HEK293 (cell line): Measurements from ENCODE around the gene DTHD1.

Experiments used
- CTCF ChIA-PET: fragments of 350-600 bp; formaldehyde crosslinking; extraction: SDS; loops from one replicate; lab custom pipeline; 2021; ENCODE audit warnings: antibody characterized with exemption; lab: Yijun Ruan, JAX
- POLR2A ChIA-PET: fragments of 300-600 bp; formaldehyde crosslinking; extraction: SDS; loops from one replicate; lab custom pipeline; 2020; ENCODE audit warnings: antibody characterized with exemption, inconsistent platforms; lab: Yijun Ruan, JAX
- H3K27ac ChIP-seq: fragments of 200-500 bp; sonication (Bioruptor generic); 2 replicates; pipeline ENCODE4 v1.5.1; 2014; ENCODE audit warnings: low read depth, low read length, control low read depth, inconsistent platforms; ENCODE audit errors: extremely low read depth
- H3K36me3 ChIP-seq, 2 experiments: fragments of 200-500 bp in 1 of 2; sonication (Bioruptor generic) in 1 of 2; 1 replicate in 1 of 2; 2 replicates in 1 of 2; pipeline ENCODE4 v1.5.1; 2014 to 2017; ENCODE audit warnings: inconsistent platforms in 2 of 2, low read length in 2 of 2; ENCODE audit not compliant: control insufficient read depth in 2 of 2, insufficient read depth in 1 of 2
- H3K4me1 ChIP-seq: fragments of 200-500 bp; sonication (Bioruptor generic); 2 replicates; pipeline ENCODE4 v1.5.1; 2014; ENCODE audit warnings: mild to moderate bottlenecking, low read length, inconsistent platforms; ENCODE audit not compliant: control insufficient read depth, insufficient read depth
- H3K4me3 ChIP-seq: 2 replicates; pipeline ENCODE4 v1.5.1; 2011; ENCODE audit warnings: low read depth, mild to moderate bottlenecking, control low read depth, low read length, moderate library complexity
- H3K9me3 ChIP-seq: fragments of 200-500 bp; sonication (Bioruptor generic); 2 replicates; pipeline ENCODE4 v1.5.1; 2014; ENCODE audit warnings: low read depth, low read length, inconsistent platforms; ENCODE audit not compliant: control insufficient read depth, insufficient read depth
- RBAK ChIP-seq: fragments of 450-650 bp; formaldehyde crosslinking; IDR thresholded peaks from 2 replicates; pipeline ENCODE4 v1.5.1; 2016; ENCODE audit warnings: missing biosample characterization, missing genetic modification characterization
- SCRT1 ChIP-seq: fragments of 450-650 bp; formaldehyde crosslinking; IDR thresholded peaks from 2 replicates; pipeline ENCODE4 v1.5.1; 2016; ENCODE audit warnings: missing biosample characterization, missing genetic modification characterization, borderline replicate concordance
- ZBTB21 ChIP-seq: fragments of 450-650 bp; formaldehyde crosslinking; IDR thresholded peaks from 2 replicates; pipeline ENCODE4 v1.5.1; 2017; ENCODE audit warnings: missing biosample characterization, missing genetic modification characterization
- ZNF114 ChIP-seq: fragments of 450-650 bp; formaldehyde crosslinking; IDR thresholded peaks from 2 replicates; pipeline ENCODE4 v1.5.0; 2017; ENCODE audit warnings: missing biosample characterization, missing genetic modification characterization
- ZNF146 ChIP-seq: fragments of 450-650 bp; formaldehyde crosslinking; IDR thresholded peaks from 2 replicates; pipeline ENCODE4 v1.5.1; 2016; ENCODE audit warnings: missing biosample characterization, missing genetic modification characterization
- ZNF223 ChIP-seq: fragments of 450-650 bp; formaldehyde crosslinking; IDR thresholded peaks from 2 replicates; pipeline ENCODE4 v1.5.1; 2016; ENCODE audit warnings: missing biosample characterization, missing genetic modification characterization
- ZNF24 ChIP-seq: fragments of 450-650 bp; formaldehyde crosslinking; IDR thresholded peaks from 2 replicates; pipeline ENCODE4 v1.5.1; 2016; ENCODE audit warnings: missing biosample characterization, missing genetic modification characterization
- ZNF248 ChIP-seq: fragments of 450-650 bp; formaldehyde crosslinking; IDR thresholded peaks from 2 replicates; pipeline ENCODE4 v1.5.1; 2017; ENCODE audit warnings: missing biosample characterization, missing genetic modification characterization
- ZNF311 ChIP-seq: fragments of 450-650 bp; formaldehyde crosslinking; IDR thresholded peaks from 2 replicates; pipeline ENCODE4 v1.5.1; 2017; ENCODE audit warnings: missing biosample characterization, missing genetic modification characterization, borderline replicate concordance
- ZNF324 ChIP-seq: fragments of 450-650 bp; formaldehyde crosslinking; IDR thresholded peaks from 2 replicates; pipeline ENCODE4 v1.5.1; 2016; ENCODE audit warnings: missing biosample characterization, missing genetic modification characterization
- ZNF394 ChIP-seq: fragments of 450-650 bp; formaldehyde crosslinking; IDR thresholded peaks from 2 replicates; pipeline ENCODE4 v1.5.1; 2016; ENCODE audit warnings: missing biosample characterization, missing genetic modification characterization, mild to moderate bottlenecking, moderate library complexity, borderline replicate concordance
- ZNF426 ChIP-seq: fragments of 450-650 bp; formaldehyde crosslinking; IDR thresholded peaks from 2 replicates; pipeline ENCODE4 v1.5.1; 2017; ENCODE audit warnings: missing biosample characterization, missing genetic modification characterization, mild to moderate bottlenecking, inconsistent platforms, moderate library complexity
- ZNF433 ChIP-seq: fragments of 450-650 bp; formaldehyde crosslinking; IDR thresholded peaks from 2 replicates; pipeline ENCODE4 v1.5.1; 2016; ENCODE audit warnings: missing biosample characterization, missing genetic modification characterization, low read depth
- ZNF510 ChIP-seq: fragments of 450-650 bp; formaldehyde crosslinking; IDR thresholded peaks from 2 replicates; pipeline ENCODE4 v1.5.1; 2018; ENCODE audit warnings: mild to moderate bottlenecking, missing genetic modification characterization, missing biosample characterization; ENCODE audit not compliant: insufficient replicate concordance
- ZNF585B ChIP-seq: fragments of 450-650 bp; formaldehyde crosslinking; IDR thresholded peaks from 2 replicates; pipeline ENCODE4 v1.5.1; 2016; ENCODE audit warnings: missing biosample characterization, missing genetic modification characterization
- ZNF677 ChIP-seq: fragments of 450-650 bp; IDR thresholded peaks from 2 replicates; pipeline ENCODE4 v1.5.0; 2018; ENCODE audit warnings: missing biosample characterization, mild to moderate bottlenecking, missing genetic modification characterization, moderate library complexity
- ZNF76 ChIP-seq: fragments of 450-650 bp; formaldehyde crosslinking; IDR thresholded peaks from 2 replicates; pipeline ENCODE4; 2016; ENCODE audit warnings: low read depth, missing biosample characterization, missing genetic modification characterization, borderline replicate concordance
- ZNF792 ChIP-seq: fragments of 450-650 bp; formaldehyde crosslinking; IDR thresholded peaks from 2 replicates; pipeline ENCODE4 v1.5.1; 2016; ENCODE audit warnings: missing biosample characterization, missing genetic modification characterization
- ZNF830 ChIP-seq: fragments of 450-650 bp; IDR thresholded peaks from 2 replicates; pipeline ENCODE4 v1.5.0; 2018; ENCODE audit warnings: missing biosample characterization, missing genetic modification characterization, low read depth, mild to moderate bottlenecking, moderate library complexity
- ZNF843 ChIP-seq: fragments of 450-650 bp; formaldehyde crosslinking; IDR thresholded peaks from 2 replicates; pipeline ENCODE4 v1.5.1; 2016; ENCODE audit warnings: missing biosample characterization, missing genetic modification characterization
- TF ChIP-seq, protein P1 (sequence below): fragments of 450-650 bp; formaldehyde crosslinking; IDR thresholded peaks from 2 replicates; pipeline ENCODE4 v1.5.1; 2016; ENCODE audit warnings: missing biosample characterization, missing genetic modification characterization
- TF ChIP-seq, protein P2 (sequence below): fragments of 450-650 bp; IDR thresholded peaks from 2 replicates; pipeline ENCODE4 v1.5.1; 2018; ENCODE audit warnings: missing biosample characterization, missing genetic modification characterization
- TF ChIP-seq, protein P3 (sequence below): fragments of 450-650 bp; formaldehyde crosslinking; IDR thresholded peaks from 2 replicates; pipeline ENCODE4 v1.5.1; 2016; ENCODE audit warnings: missing biosample characterization, missing genetic modification characterization, borderline replicate concordance

Gene DTHD1

DNA sequence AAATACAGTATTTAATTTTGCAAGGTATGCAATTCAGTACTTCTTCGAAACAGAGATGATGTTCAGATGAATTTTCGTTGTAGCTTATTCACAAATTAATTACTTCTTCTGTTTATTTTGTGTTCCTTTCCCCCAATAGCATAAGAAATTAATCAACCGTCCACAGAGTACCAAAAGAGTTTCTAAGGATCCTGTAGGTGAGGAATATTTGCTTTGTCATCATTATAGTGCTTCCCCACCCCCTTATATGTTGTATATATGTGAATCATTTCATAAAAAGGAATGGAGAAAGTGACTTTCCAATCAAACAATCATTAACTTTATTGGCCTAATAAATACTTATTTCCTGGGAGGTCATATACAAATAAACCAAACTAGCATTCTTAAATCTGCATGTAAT lies 57.6 kb downstream of the DTHD1 start:
- POLR2A ChIA-PET, result no interaction called here

DNA sequence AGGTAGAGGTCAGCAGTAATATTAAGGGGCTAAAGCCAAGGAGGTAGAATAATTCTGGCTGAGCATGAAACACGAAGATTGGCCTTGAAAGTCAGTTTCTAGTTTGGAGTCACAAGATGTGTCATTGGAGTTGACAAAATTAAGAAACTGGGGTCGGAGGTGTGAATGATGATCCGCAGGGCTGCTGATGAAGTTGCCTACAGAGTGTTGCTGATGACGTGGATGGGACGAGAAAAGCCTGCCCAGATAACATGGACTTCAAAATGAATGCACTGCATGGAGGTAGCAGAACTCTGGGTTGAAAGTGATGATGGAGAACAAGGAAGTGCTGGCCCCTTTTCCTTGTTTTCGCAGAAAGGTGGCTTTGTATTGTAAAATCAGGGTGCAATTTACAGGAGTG lies 60.5 kb downstream of the DTHD1 start:
- ChIA-PET POLR2A (no interaction called here), CTCF (no interaction called here)
- Histone ChIP-seq H3K27ac (no peak overlapping the region), H3K4me1 (no peaks in the 10 kb centered on the region), H3K36me3 (no peaks in the 10 kb centered on the region), H3K9me3 (no peaks in the 10 kb centered on the region), H3K4me3 (no peak overlapping the region)
- TF ChIP-seq ZNF426 (tag by site-specific recombination) (no peak), RBAK (tag by site-specific recombination) (no peak), ZNF394 (tag by site-specific recombination) (no peak), ZNF510 (no peak), ZNF311 (tag by site-specific recombination) (no peak), ZNF24 (tag by site-specific recombination) (no peak), ZNF843 (tag by site-specific recombination) (no peak), ZNF585B (no peak)
- TF ChIP-seq, protein P1, sequence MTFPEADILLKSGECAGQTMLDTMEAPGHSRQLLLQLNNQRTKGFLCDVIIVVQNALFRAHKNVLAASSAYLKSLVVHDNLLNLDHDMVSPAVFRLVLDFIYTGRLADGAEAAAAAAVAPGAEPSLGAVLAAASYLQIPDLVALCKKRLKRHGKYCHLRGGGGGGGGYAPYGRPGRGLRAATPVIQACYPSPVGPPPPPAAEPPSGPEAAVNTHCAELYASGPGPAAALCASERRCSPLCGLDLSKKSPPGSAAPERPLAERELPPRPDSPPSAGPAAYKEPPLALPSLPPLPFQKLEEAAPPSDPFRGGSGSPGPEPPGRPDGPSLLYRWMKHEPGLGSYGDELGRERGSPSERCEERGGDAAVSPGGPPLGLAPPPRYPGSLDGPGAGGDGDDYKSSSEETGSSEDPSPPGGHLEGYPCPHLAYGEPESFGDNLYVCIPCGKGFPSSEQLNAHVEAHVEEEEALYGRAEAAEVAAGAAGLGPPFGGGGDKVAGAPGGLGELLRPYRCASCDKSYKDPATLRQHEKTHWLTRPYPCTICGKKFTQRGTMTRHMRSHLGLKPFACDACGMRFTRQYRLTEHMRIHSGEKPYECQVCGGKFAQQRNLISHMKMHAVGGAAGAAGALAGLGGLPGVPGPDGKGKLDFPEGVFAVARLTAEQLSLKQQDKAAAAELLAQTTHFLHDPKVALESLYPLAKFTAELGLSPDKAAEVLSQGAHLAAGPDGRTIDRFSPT (tag by site-specific recombination), result no peak
- TF ChIP-seq, protein P2, sequence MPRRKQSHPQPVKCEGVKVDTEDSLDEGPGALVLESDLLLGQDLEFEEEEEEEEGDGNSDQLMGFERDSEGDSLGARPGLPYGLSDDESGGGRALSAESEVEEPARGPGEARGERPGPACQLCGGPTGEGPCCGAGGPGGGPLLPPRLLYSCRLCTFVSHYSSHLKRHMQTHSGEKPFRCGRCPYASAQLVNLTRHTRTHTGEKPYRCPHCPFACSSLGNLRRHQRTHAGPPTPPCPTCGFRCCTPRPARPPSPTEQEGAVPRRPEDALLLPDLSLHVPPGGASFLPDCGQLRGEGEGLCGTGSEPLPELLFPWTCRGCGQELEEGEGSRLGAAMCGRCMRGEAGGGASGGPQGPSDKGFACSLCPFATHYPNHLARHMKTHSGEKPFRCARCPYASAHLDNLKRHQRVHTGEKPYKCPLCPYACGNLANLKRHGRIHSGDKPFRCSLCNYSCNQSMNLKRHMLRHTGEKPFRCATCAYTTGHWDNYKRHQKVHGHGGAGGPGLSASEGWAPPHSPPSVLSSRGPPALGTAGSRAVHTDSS (tag by site-specific recombination), result no peak

More for the DNA sequence above, 57.6 kb downstream of the DTHD1 start:
- TF ChIP-seq ZNF792 (tag by site-specific recombination), result no peak
- no peak for TF ChIP-seq SCRT1 (tag by site-specific recombination)
- no peak for TF ChIP-seq ZNF114 (tag by site-specific recombination)
- TF ChIP-seq, all 188 proteins: peak for 0
- no peak overlapping the region for H3K4me3 ChIP-seq
- CTCF ChIA-PET, result interaction anchor here (0.6 kb wide), 1 partner anchor 785 kb away, joined by 5 read pairs; no protein-coding TSS in a partner anchor
- H3K4me1 ChIP-seq, result no peaks in the 10 kb centered on the region
- no peaks in the 10 kb centered on the region for H3K36me3 ChIP-seq
- H3K9me3 ChIP-seq, result no peaks in the 10 kb centered on the region
- H3K27ac ChIP-seq, result no peak overlapping the region

DNA sequence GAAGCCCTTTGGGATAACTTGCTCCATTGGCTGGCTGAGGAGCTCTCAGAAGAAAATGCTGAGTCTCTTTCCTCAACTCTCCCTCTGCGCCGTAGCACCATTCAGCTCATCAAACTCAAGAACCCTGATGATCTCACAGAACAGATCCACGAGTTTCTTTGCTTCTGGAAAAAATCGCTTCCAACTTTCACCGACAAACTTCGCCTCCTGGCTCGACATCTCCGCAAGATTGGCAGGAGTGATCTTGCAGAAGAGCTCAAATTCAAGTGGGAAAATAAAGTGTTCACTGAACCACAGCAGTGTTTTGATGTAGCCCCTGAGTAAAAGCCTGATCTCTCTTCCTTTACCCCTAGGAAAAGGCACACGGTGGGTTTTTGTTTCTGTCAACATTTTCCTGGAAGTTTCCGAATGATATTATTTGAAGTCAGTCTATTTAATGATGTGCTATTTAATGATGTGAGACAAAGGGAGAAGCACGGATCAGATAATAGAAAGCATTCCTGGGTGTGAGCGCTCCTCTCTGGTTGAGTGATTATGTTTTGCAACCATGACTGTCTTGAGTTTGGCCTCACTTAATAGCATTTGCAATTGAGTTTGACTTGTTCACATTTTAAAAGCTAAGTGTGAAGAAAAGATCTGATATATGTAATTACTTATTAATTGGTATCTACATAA lies 62.2 kb downstream of the DTHD1 start:
- TF ChIP-seq ZNF24 (tag by site-specific recombination), result no peak
- no peak for TF ChIP-seq ZNF248 (tag by site-specific recombination)
- no peak for TF ChIP-seq ZNF433 (tag by site-specific recombination)
- TF ChIP-seq ZNF324, result no peak
- TF ChIP-seq ZNF677 (tag by site-specific recombination), result no peak
- TF ChIP-seq ZNF830 (tag by site-specific recombination), result no peak
- TF ChIP-seq, protein P3, sequence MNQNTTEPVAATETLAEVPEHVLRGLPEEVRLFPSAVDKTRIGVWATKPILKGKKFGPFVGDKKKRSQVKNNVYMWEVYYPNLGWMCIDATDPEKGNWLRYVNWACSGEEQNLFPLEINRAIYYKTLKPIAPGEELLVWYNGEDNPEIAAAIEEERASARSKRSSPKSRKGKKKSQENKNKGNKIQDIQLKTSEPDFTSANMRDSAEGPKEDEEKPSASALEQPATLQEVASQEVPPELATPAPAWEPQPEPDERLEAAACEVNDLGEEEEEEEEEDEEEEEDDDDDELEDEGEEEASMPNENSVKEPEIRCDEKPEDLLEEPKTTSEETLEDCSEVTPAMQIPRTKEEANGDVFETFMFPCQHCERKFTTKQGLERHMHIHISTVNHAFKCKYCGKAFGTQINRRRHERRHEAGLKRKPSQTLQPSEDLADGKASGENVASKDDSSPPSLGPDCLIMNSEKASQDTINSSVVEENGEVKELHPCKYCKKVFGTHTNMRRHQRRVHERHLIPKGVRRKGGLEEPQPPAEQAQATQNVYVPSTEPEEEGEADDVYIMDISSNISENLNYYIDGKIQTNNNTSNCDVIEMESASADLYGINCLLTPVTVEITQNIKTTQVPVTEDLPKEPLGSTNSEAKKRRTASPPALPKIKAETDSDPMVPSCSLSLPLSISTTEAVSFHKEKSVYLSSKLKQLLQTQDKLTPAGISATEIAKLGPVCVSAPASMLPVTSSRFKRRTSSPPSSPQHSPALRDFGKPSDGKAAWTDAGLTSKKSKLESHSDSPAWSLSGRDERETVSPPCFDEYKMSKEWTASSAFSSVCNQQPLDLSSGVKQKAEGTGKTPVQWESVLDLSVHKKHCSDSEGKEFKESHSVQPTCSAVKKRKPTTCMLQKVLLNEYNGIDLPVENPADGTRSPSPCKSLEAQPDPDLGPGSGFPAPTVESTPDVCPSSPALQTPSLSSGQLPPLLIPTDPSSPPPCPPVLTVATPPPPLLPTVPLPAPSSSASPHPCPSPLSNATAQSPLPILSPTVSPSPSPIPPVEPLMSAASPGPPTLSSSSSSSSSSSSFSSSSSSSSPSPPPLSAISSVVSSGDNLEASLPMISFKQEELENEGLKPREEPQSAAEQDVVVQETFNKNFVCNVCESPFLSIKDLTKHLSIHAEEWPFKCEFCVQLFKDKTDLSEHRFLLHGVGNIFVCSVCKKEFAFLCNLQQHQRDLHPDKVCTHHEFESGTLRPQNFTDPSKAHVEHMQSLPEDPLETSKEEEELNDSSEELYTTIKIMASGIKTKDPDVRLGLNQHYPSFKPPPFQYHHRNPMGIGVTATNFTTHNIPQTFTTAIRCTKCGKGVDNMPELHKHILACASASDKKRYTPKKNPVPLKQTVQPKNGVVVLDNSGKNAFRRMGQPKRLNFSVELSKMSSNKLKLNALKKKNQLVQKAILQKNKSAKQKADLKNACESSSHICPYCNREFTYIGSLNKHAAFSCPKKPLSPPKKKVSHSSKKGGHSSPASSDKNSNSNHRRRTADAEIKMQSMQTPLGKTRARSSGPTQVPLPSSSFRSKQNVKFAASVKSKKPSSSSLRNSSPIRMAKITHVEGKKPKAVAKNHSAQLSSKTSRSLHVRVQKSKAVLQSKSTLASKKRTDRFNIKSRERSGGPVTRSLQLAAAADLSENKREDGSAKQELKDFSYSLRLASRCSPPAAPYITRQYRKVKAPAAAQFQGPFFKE (tag by site-specific recombination), result no peak
- no peak for TF ChIP-seq ZNF76 (tag by site-specific recombination)
- TF ChIP-seq ZNF223 (tag by site-specific recombination), result no peak
- no peak for TF ChIP-seq ZNF146 (tag by site-specific recombination)
- no peak for TF ChIP-seq ZBTB21

More for the DNA sequence above, 62.2 kb downstream of the DTHD1 start:
- Histone ChIP-seq H3K9me3 (no peaks in the 10 kb centered on the region), H3K4me3 (no peak overlapping the region), H3K27ac (no peak overlapping the region), H3K36me3 (no peaks in the 10 kb centered on the region), H3K4me1 (no peaks in the 10 kb centered on the region)
- ChIA-PET POLR2A (interaction anchor here (0.5 kb wide), 1 partner anchor 101 kb away, joined by 3 read pairs; no protein-coding TSS in a partner anchor), CTCF (no interaction called here)
